ENCODE data around the gene ANKRD9.

The ANKRD9 gene

GRCh38 chr14:102512793-102513300 is 3.3 kb upstream of the ANKRD9 start:
- no peak for DNase-seq

- DNase-seq = no peak
Observed at GRCh38 chr14:102511538-102511937, 2.0 kb upstream of the ANKRD9 start.

GRCh38 chr14:102510616-102511520 is 1.3 kb upstream of the ANKRD9 start:
- no peak for DNase-seq

- DNase-seq = peak; percentile 57
Observed at GRCh38 chr14:102508774-102509745, 516 bp downstream of the ANKRD9 start.

GRCh38 chr14:102508410-102508773 is 1.2 kb downstream of the ANKRD9 start:
- no peak for DNase-seq

GRCh38 chr14:102507857-102508312 is 1.7 kb downstream of the ANKRD9 start:
- DNase-seq = no peak

GRCh38 chr14:102507081-102507856 is 2.3 kb downstream of the ANKRD9 start:
- DNase-seq = peak; percentile 54

- no peak for DNase-seq
Observed at GRCh38 chr14:102506626-102506925, 3.0 kb downstream of the ANKRD9 start.

- DNase-seq = no peak
Observed at GRCh38 chr14:102505775-102506625, 3.6 kb downstream of the ANKRD9 start.

- DNase-seq = no peak
Observed at GRCh38 chr14:102505000-102505619, 4.5 kb downstream of the ANKRD9 start.

- no peak for DNase-seq
Observed at GRCh38 chr14:102504328-102504999, 5.1 kb downstream of the ANKRD9 start.

GRCh38 chr14:102503641-102504327 is 5.8 kb downstream of the ANKRD9 start:
- DNase-seq = no peak

- DNase-seq = no peak
Observed at GRCh38 chr14:102502571-102502970, 7.0 kb downstream of the ANKRD9 start.

- DNase-seq = no peak
Observed at GRCh38 chr14:102501751-102502315, 7.7 kb downstream of the ANKRD9 start.

- DNase-seq = no peak
Observed at GRCh38 chr14:102500713-102501112, 8.9 kb downstream of the ANKRD9 start.

- peak; percentile 24 for DNase-seq
Observed at GRCh38 chr14:102500158-102500662, 9.4 kb downstream of the ANKRD9 start.

GRCh38 chr14:102499401-102500157 is 10.0 kb downstream of the ANKRD9 start:
- no peak for DNase-seq

GRCh38 chr14:102498678-102499265 is 10.8 kb downstream of the ANKRD9 start:
- DNase-seq = no peak
